Panc1 (cell line): ENCODE measurements around the gene C20orf204. TPM values are rescaled to one million over a fixed set of nuclear protein-coding genes. Genes with fewer than 3 reads are reported as not detected.

Experiments used
- ATAC-seq: fragments of 200-7000 bp; cut with Tn5 transposase; 2 replicates; pipeline ENCODE4 v1.9.1; 2020; ENCODE audit warnings: mild to moderate bottlenecking, moderate library complexity
- BruUV-seq: library from RNA; stranded (reverse); fragments of 400-500 nt; replicated peaks from 2 replicates; lab custom pipeline; 2021; lab: Mats Ljungman, UMichigan
- CTCF ChIA-PET: fragments of 300-600 bp; sonication (Branson Sonifier 250); formaldehyde crosslinking; loops from one replicate; lab custom pipeline; 2022; ENCODE audit warnings: antibody characterized with exemption; lab: Charles Lee
- POLR2A ChIA-PET: fragments of 300-600 bp; sonication (Branson Sonifier 250); formaldehyde crosslinking; loops from one replicate; lab custom pipeline; 2022; ENCODE audit warnings: antibody characterized with exemption; lab: Charles Lee
- DNase-seq: peaks from one replicate; pipeline ENCODE4 v3.0.0-alpha.2; 2010; ENCODE audit warnings: low read depth, low spot score
- H3K27ac ChIP-seq: 2 replicates; pipeline ENCODE4 v1.5.1; 2011; ENCODE audit warnings: mild to moderate bottlenecking, low read length, inconsistent platforms
- H3K27me3 ChIP-seq: fragments of 200-500 bp; sonication (Bioruptor generic); 2 replicates; pipeline ENCODE4 v1.6.0; 2014; ENCODE audit warnings: low read length, inconsistent platforms; ENCODE audit not compliant: control insufficient read depth, insufficient read depth
- H3K36me3 ChIP-seq: fragments of 200-500 bp; sonication (Bioruptor generic); 2 replicates; pipeline ENCODE4 v1.5.1; 2014; ENCODE audit warnings: inconsistent platforms, mild to moderate bottlenecking, low read length, moderate library complexity; ENCODE audit not compliant: control insufficient read depth, insufficient read depth
- H3K4me1 ChIP-seq: 2 replicates; pipeline ENCODE4 v1.5.1; 2011; ENCODE audit warnings: inconsistent platforms, mild to moderate bottlenecking, low read length, moderate library complexity; ENCODE audit not compliant: control insufficient read depth, insufficient read depth
- H3K4me3 ChIP-seq, 2 experiments: 2 replicates each; pipeline ENCODE4 v1.5.1; 2011 to 2012; ENCODE audit warnings: low read depth in 2 of 2, low read length in 2 of 2, mild to moderate bottlenecking in 2 of 2, inconsistent platforms in 1 of 2, moderate library complexity in 1 of 2
- H3K9me3 ChIP-seq: fragments of 200-500 bp; sonication (Bioruptor generic); 2 replicates; pipeline ENCODE4 v1.5.1; 2014; ENCODE audit warnings: low read depth, mild to moderate bottlenecking, inconsistent platforms, low read length, moderate library complexity; ENCODE audit not compliant: control insufficient read depth, insufficient read depth
- CTCF ChIP-seq: fragments of 450-650 bp; IDR thresholded peaks from 2 replicates; pipeline ENCODE4 v1.5.1; 2017; ENCODE audit warnings: mild to moderate bottlenecking
- POLR2AphosphoS5 ChIP-seq: IDR thresholded peaks from 2 replicates; pipeline ENCODE4 v1.6.1; 2012; ENCODE audit warnings: mild to moderate bottlenecking, low read depth, low read length, moderate library complexity
- REST ChIP-seq, 2 experiments: IDR thresholded peaks; 2 replicates each; pipeline ENCODE4 v1.6.1; 2011 to 2012; ENCODE audit warnings: low read depth in 2 of 2, control low read depth in 1 of 2, low read length in 1 of 2, mild to moderate bottlenecking in 1 of 2, moderate library complexity in 1 of 2; ENCODE audit not compliant: insufficient read depth in 1 of 2
- SIN3A ChIP-seq: IDR thresholded peaks from 2 replicates; pipeline ENCODE4 v1.6.1; 2012; ENCODE audit warnings: low read depth, mild to moderate bottlenecking, low read length, moderate library complexity, borderline replicate concordance; ENCODE audit not compliant: insufficient read depth
- TCF7L2 ChIP-seq: IDR thresholded peaks from 2 replicates; pipeline ENCODE4 v1.6.1; 2011; ENCODE audit warnings: mild to moderate bottlenecking, low read depth, low read length, inconsistent platforms
- in situ Hi-C: cut with HindIII; loops from 2 replicates; pipeline ENCODE4 v1.10.0; 2016; ENCODE audit warnings: low sequenced_read_pairs, low pct_unique_long_range_greater_than_20kb
- intact Hi-C: fragments of 100-400 bp; cut with micrococcal nuclease; formaldehyde crosslinking; loops from one replicate; pipeline ENCODE4 v1.10.0; 2022; ENCODE audit not compliant: unreplicated experiment
- total RNA-seq: library from RNA; stranded (reverse); gene quantifications from one replicate; pipeline ENCODE4 v1.2.1, GENCODE V29; 2021; ENCODE audit not compliant: unreplicated experiment

The C20orf204 gene
- total RNA-seq, 1 experiment from 2014 or later: 1.9 TPM

- Histone ChIP-seq H3K9me3 (no peaks in the 10 kb centered on the region), H3K4me3 (no peak overlapping the region), H3K27ac (no peak overlapping the region), H3K4me1 (peaks cover 15% of the 10 kb centered on the region), H3K27me3 (no peaks in the 10 kb centered on the region), H3K36me3 (no peaks in the 10 kb centered on the region)
- intact Hi-C loops: no loop called here
- ChIA-PET POLR2A (no interaction called here), CTCF (no interaction called here)
- in situ Hi-C loops: no loop called here
- TF ChIP-seq POLR2AphosphoS5: no peak
- TF ChIP-seq CTCF: peak; percentile 97
- no TSS peak for BruUV-seq
- DNase-seq (no peak), ATAC-seq (peak; percentile 68)
Measured at GRCh38 chr20:64069614-64070243, 33.7 kb downstream of the C20orf204 start.

GRCh38 chr20:64070244-64070993 lies 34.4 kb downstream of the C20orf204 start:
- in situ Hi-C loops (no loop called here), intact Hi-C loops (no loop called here)
- TF ChIP-seq POLR2AphosphoS5: no peak
- no peak for TF ChIP-seq TCF7L2
- TF ChIP-seq REST (IDR thresholded peaks at IDR 0.05; ENCODE audit: insufficient read depth in 1 of 2, low read depth in 2 of 2, low read length in 1 of 2): no peak
- no peak for TF ChIP-seq SIN3A
- TF ChIP-seq CTCF: no peak
- ChIA-PET POLR2A (no interaction called here), CTCF (interaction anchor here (0.6 kb wide), 1 partner anchor 20 kb away, joined by 3 read pairs; no protein-coding TSS in a partner anchor)
- Histone ChIP-seq H3K36me3 (no peaks in the 10 kb centered on the region), H3K9me3 (no peaks in the 10 kb centered on the region), H3K4me3 (no peak overlapping the region), H3K27ac (no peak overlapping the region), H3K27me3 (no peaks in the 10 kb centered on the region), H3K4me1 (peaks cover 10% of the 10 kb centered on the region)
- BruUV-seq: no TSS peak
- DNase-seq: no peak
- no peak for ATAC-seq
